ENCODE measurements around the gene UBE2Q1.

GRCh38 chr1:154575147-154575927 lies 16.9 kb upstream of the UBE2Q1 start:
- TF ChIP-seq SP2 (IDR thresholded peaks at IDR 0.05; ENCODE audit: low read length) (no peak), POLR2A (IDR thresholded peaks at IDR 0.05; ENCODE audit: control extremely low read depth in 1 of 2, low read depth in 2 of 2, low read length in 2 of 2) (no peak), CTCF (IDR thresholded peaks at IDR 0.05; ENCODE audit: control extremely low read depth in 1 of 3, insufficient read depth in 1 of 3, low read depth in 1 of 3, low read length in 3 of 3) (no peak), GTF2F1 (IDR thresholded peaks at IDR 0.05; ENCODE audit: borderline replicate concordance, low read depth, low read length) (no peak), RXRA (IDR thresholded peaks at IDR 0.05; ENCODE audit: insufficient read depth, low read depth, low read length) (no peak), EZH2 (IDR thresholded peaks at IDR 0.05; ENCODE audit: low read depth, low read length, severe bottlenecking) (no peak), JUN (IDR thresholded peaks at IDR 0.05; ENCODE audit: low read depth, low read length) (no peak), ATF3 (IDR thresholded peaks at IDR 0.05; ENCODE audit: insufficient read depth, low read depth, low read length) (no peak), TBP (IDR thresholded peaks at IDR 0.05; ENCODE audit: low read depth, low read length) (no peak), EP300 (IDR thresholded peaks at IDR 0.05; ENCODE audit: borderline replicate concordance in 1 of 2, low read depth in 2 of 2, low read length in 2 of 2) (no peak), MAFK (IDR thresholded peaks at IDR 0.05; ENCODE audit: low read depth, low read length) (no peak)

Measured in H1 (cell line).